HepG2 (cell line): ENCODE results near the gene KRTAP12-2. TPM values are rescaled to one million over a fixed set of nuclear protein-coding genes. Genes with fewer than 3 reads are reported as not detected.
"Not testable (repeated sequence)": the region's sequence is repeated elsewhere in the genome, so short reads cannot be mapped to it uniquely, and the experiment has no call there.

ENCODE experiments used
- ATAC-seq: fragments of 200-7000 bp; cut with Tn5 transposase; 3 replicates; pipeline ENCODE4 v1.9.1; 2020; ENCODE audit warnings: mild to moderate bottlenecking, moderate library complexity
- BruUV-seq: library from RNA; stranded (reverse); fragments of 400-500 nt; replicated peaks from 2 replicates; lab custom pipeline; 2021; lab: Mats Ljungman, UMichigan
- CTCF ChIA-PET: fragments of 300-600 bp; formaldehyde crosslinking; extraction: SDS; loops from one replicate; lab custom pipeline; 2021; ENCODE audit warnings: low total read pairs, inconsistent platforms, low intra/inter-chr PET ratio; lab: Yijun Ruan, JAX
- POLR2A ChIA-PET: fragments of 350-600 bp; sonication (Branson Sonifier 250); formaldehyde crosslinking; loops from one replicate; lab custom pipeline; 2020; ENCODE audit warnings: antibody characterized with exemption, inconsistent platforms; lab: Yijun Ruan, JAX
- DNase-seq: peaks from one replicate; pipeline ENCODE4 v3.0.0-alpha.2; 2015; ENCODE audit warnings: low spot score
- FAIRE-seq: peaks from 3 replicates; lab custom pipeline; 2011; peaks lifted over from hg19 to GRCh38; lab: Jason Lieb, UNC
- H2AFZ ChIP-seq: one replicate; pipeline ENCODE4 v1.6.1; 2011; ENCODE audit warnings: low read length, inconsistent platforms
- H3K27ac ChIP-seq: fragments of 300-600 bp; 3 replicates; pipeline ENCODE4 v1.8.0; 2011; ENCODE audit warnings: mixed run types, mild to moderate bottlenecking, mixed read lengths, low read length, inconsistent platforms; ENCODE audit not compliant: insufficient read depth; ENCODE audit errors: extremely low read length
- H3K27me3 ChIP-seq, 2 experiments: fragments of 200-600 bp in 1 of 2; 2 replicates in 1 of 2; 3 replicates in 1 of 2; pipeline versions ENCODE4 v1.6.0 to v1.8.0; 2011; ENCODE audit warnings: low read length in 2 of 2, mild to moderate bottlenecking in 2 of 2, moderate library complexity in 2 of 2, inconsistent platforms in 1 of 2; ENCODE audit not compliant: insufficient read depth in 2 of 2, control insufficient read depth in 1 of 2
- H3K36me3 ChIP-seq, 2 experiments: fragments of 200-600 bp in 1 of 2; replicated peaks in 1 of 2; 2 replicates in 1 of 2; 3 replicates in 1 of 2; pipeline versions ENCODE4 v1.5.1 to v1.8.0; 2011; ENCODE audit warnings: low read length in 2 of 2, inconsistent platforms in 1 of 2; ENCODE audit not compliant: insufficient read depth in 2 of 2, control insufficient read depth in 1 of 2
- H3K4me1 ChIP-seq: 2 replicates; pipeline ENCODE4 v1.5.1; 2012; ENCODE audit warnings: low read length, inconsistent platforms; ENCODE audit not compliant: insufficient read depth
- H3K4me2 ChIP-seq: 2 replicates; pipeline ENCODE4 v1.6.0; 2011; ENCODE audit warnings: low read depth, low read length, inconsistent platforms
- H3K4me3 ChIP-seq, 3 experiments: fragments of 200-600 bp in 1 of 3; sonication (generic), shearing (Covaris generic) in 1 of 3; replicated peaks in 1 of 3; 2 replicates each; pipeline ENCODE4 v1.5.1; 2011 to 2016; ENCODE audit warnings: low read length in 3 of 3, inconsistent platforms in 2 of 3, low read depth in 2 of 3, mild to moderate bottlenecking in 2 of 3, control low read depth in 1 of 3, mixed read lengths in 1 of 3; ENCODE audit not compliant: insufficient read depth in 1 of 3
- H3K79me2 ChIP-seq: one replicate; pipeline ENCODE4 v1.6.1; 2011; ENCODE audit warnings: low read length, inconsistent platforms; ENCODE audit not compliant: insufficient read depth
- H3K9ac ChIP-seq: 2 replicates; pipeline ENCODE4 v1.6.0; 2011; ENCODE audit warnings: mild to moderate bottlenecking, low read depth, low read length, inconsistent platforms; ENCODE audit not compliant: insufficient read depth
- H3K9me3 ChIP-seq: 2 replicates; pipeline ENCODE4 v1.5.1; 2012; ENCODE audit warnings: mild to moderate bottlenecking, low read length
- H4K20me1 ChIP-seq: 2 replicates; pipeline ENCODE4 v1.6.0; 2011; ENCODE audit warnings: inconsistent platforms, mild to moderate bottlenecking, low read length, moderate library complexity; ENCODE audit not compliant: insufficient read depth
- ATAD3A ChIP-seq: sonication (generic); formaldehyde crosslinking; IDR thresholded peaks from 2 replicates; pipeline ENCODE4 v1.4.0; 2020; ENCODE audit warnings: missing genetic modification reagents
- FLYWCH1 ChIP-seq: sonication (generic); formaldehyde crosslinking; IDR thresholded peaks from 2 replicates; pipeline ENCODE4 v1.8.1; 2023; ENCODE audit warnings: mild to moderate bottlenecking, missing genetic modification reagents
- GMEB1 ChIP-seq: sonication (generic); formaldehyde crosslinking; IDR thresholded peaks from 2 replicates; pipeline ENCODE4 v1.5.1; 2020; ENCODE audit warnings: missing genetic modification reagents, mild to moderate bottlenecking, borderline replicate concordance
- HNRNPLL ChIP-seq: fragments of 200-400 bp; formaldehyde crosslinking; IDR thresholded peaks from 2 replicates; pipeline ENCODE4 v1.6.1; 2017; ENCODE audit warnings: mild to moderate bottlenecking, low read depth, low read length; ENCODE audit not compliant: poor library complexity, severe bottlenecking
- PATZ1 ChIP-seq: sonication (generic); formaldehyde crosslinking; IDR thresholded peaks from 2 replicates; pipeline ENCODE4 v1.4.0; 2020; ENCODE audit warnings: missing genetic modification reagents
- PCBP2 ChIP-seq: fragments of 200-400 bp; formaldehyde crosslinking; optimal IDR thresholded peaks from 2 replicates; pipeline ENCODE3; 2018; ENCODE audit warnings: low read length, low read depth; ENCODE audit not compliant: poor library complexity, severe bottlenecking
- ZFYVE20 ChIP-seq: sonication (generic); formaldehyde crosslinking; IDR thresholded peaks from 2 replicates; pipeline ENCODE4 v1.8.0; 2023; ENCODE audit warnings: low read depth, mild to moderate bottlenecking, moderate library complexity, missing genetic modification reagents, borderline replicate concordance
- WGBS: methylation state at CpG from one replicate; pipeline ENCODE4 v1.1.6; 2017; ENCODE audit warnings: low lambda C conversion rate; 5-methylcytosine and 5-hydroxymethylcytosine counted together
- in situ Hi-C: cut with HindIII; loops from 2 replicates; pipeline ENCODE4 v1.10.0; 2017; ENCODE audit warnings: low pct_unique_long_range_greater_than_20kb; ENCODE audit not compliant: extremely low pct_ligation_motif_present
- intact Hi-C: fragments of 100-400 bp; cut with micrococcal nuclease; formaldehyde crosslinking; loops from one replicate; pipeline ENCODE4 v1.10.0; 2022; ENCODE audit not compliant: unreplicated experiment
- polyA plus RNA-seq, 8 experiments: library from polyadenylated mRNA; depleted of rRNA in 3 of 8; stranded (reverse) in 7 of 8; unstranded in 1 of 8; fragments of >200 nt; fragmentation: Illumina TruSeq in 4 of 8; extraction: Trizol in 4 of 8; gene quantifications; 2 replicates each; pipeline versions ENCODE4 v1.2.1 to v1.2.3, GENCODE V29; 2011 to 2016; ENCODE audit warnings: low read depth in 4 of 8, missing spikeins in 1 of 8, mixed read lengths in 1 of 8; ENCODE audit not compliant: insufficient read depth in 1 of 8
- total RNA-seq, 5 experiments: library from RNA; depleted of rRNA; stranded (reverse); fragments of >200 nt; fragmentation: Illumina TruSeq; extraction: Trizol; gene quantifications; 2 replicates each; pipeline ENCODE4 v1.2.3, GENCODE V29; 2016; ENCODE audit warnings: low read depth in 1 of 5

The KRTAP12-2 gene
- total and polyA plus RNA-seq, 2 of the 13 experiments (the other 11 are each of a cell fraction or from before 2014, with no cell fraction given): not detected

GRCh38 chr21:44647222-44647552 is 19.5 kb downstream of the KRTAP12-2 start:
- no TSS peak for BruUV-seq
- Histone ChIP-seq H3K27me3 (peaks cover 3 to 30% of the 10 kb centered on the region in 2 experiments; a peak in 4 of 5 replicates), H3K27ac (no peak overlapping the region), H2AFZ (no peak overlapping the region), H3K4me1 (no peaks in the 10 kb centered on the region), H3K9ac (no peak overlapping the region), H3K9me3 (peaks cover 22% of the 10 kb centered on the region), H3K36me3 (no peaks in the 10 kb centered on the region), H4K20me1 (no peaks in the 10 kb centered on the region), H3K4me3 (no peak overlapping the region), H3K4me2 (no peak overlapping the region), H3K79me2 (no peaks in the 10 kb centered on the region)
- 65% methylated on average over 8 of the region's 8 CpGs for WGBS
- FAIRE-seq: no peak
- in situ Hi-C loops (no loop called here), intact Hi-C loops (no loop called here)
- ChIA-PET CTCF (no interaction called here), POLR2A (no interaction called here)
- no peak for TF ChIP-seq HNRNPLL
- TF ChIP-seq ATAD3A (CRISPR knock-in tag): no peak
- no peak for TF ChIP-seq FLYWCH1
- no peak for TF ChIP-seq PATZ1
- no peak for TF ChIP-seq PCBP2
- no peak for TF ChIP-seq GMEB1 (CRISPR knock-in tag)
- no peak for TF ChIP-seq ZFYVE20 (CRISPR knock-in tag)
- ATAC-seq: no peak
- no peak for DNase-seq

- H3K4me2 ChIP-seq, H3K79me2 ChIP-seq, H3K36me3 ChIP-seq, in situ Hi-C loops, H4K20me1 ChIP-seq, DNase-seq, POLR2A ChIA-PET, H3K4me3 ChIP-seq, BruUV-seq, FAIRE-seq, H3K27ac ChIP-seq, ATAC-seq, H3K4me1 ChIP-seq, H2AFZ ChIP-seq, intact Hi-C loops, H3K9ac ChIP-seq, CTCF ChIA-PET: not testable (repeated sequence)
- Histone ChIP-seq H3K9me3 (peaks cover 22% of the 10 kb centered on the region), H3K27me3 (peaks cover 3 to 30% of the 10 kb centered on the region in 2 experiments; a peak in 4 of 5 replicates)
- WGBS: 49% methylated on average over 12 of the region's 21 CpGs
These were observed 20.1 kb downstream of the KRTAP12-2 start, which contains the start of gene KRTAP10-11 for GRCh38 chr21:44646366-44647221. TSS of gene KRTAP10-11 (plus strand) at chr21:44646414. CDS start at chr21:44646459, 45 bp downstream.
